ENCODE measurements around the gene SUCNR1. TPM values are rescaled to one million over a fixed set of nuclear protein-coding genes. Genes with fewer than 3 reads are reported as not detected.

Gene SUCNR1
- total RNA-seq, 1 donor from 2014 or later = 0.07 TPM

- peaks cover 3% of the 10 kb centered on the region for H3K4me1 Mint-ChIP-seq (ENCODE audit: low read depth)
- no peak overlapping the region for H3K4me3 Mint-ChIP-seq (ENCODE audit: low read depth)
- no peak overlapping the region for H3K27ac Mint-ChIP-seq
- DNase-seq (ENCODE audit: low spot score, unreplicated experiment) = no peak
- TF ChIP-seq, protein P1, sequence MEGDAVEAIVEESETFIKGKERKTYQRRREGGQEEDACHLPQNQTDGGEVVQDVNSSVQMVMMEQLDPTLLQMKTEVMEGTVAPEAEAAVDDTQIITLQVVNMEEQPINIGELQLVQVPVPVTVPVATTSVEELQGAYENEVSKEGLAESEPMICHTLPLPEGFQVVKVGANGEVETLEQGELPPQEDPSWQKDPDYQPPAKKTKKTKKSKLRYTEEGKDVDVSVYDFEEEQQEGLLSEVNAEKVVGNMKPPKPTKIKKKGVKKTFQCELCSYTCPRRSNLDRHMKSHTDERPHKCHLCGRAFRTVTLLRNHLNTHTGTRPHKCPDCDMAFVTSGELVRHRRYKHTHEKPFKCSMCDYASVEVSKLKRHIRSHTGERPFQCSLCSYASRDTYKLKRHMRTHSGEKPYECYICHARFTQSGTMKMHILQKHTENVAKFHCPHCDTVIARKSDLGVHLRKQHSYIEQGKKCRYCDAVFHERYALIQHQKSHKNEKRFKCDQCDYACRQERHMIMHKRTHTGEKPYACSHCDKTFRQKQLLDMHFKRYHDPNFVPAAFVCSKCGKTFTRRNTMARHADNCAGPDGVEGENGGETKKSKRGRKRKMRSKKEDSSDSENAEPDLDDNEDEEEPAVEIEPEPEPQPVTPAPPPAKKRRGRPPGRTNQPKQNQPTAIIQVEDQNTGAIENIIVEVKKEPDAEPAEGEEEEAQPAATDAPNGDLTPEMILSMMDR (IDR thresholded peaks at IDR 0.05; ENCODE audit: unreplicated experiment) = no peak
- H3K27me3 Mint-ChIP-seq = no peaks in the 10 kb centered on the region
- no peaks in the 10 kb centered on the region for H3K9me3 Mint-ChIP-seq (ENCODE audit: low read depth)
- H3K36me3 Mint-ChIP-seq (ENCODE audit: insufficient read depth) = no peaks in the 10 kb centered on the region
Observed at GRCh38 chr3:151899996-151900395, 26.6 kb downstream of the SUCNR1 start.

DNA sequence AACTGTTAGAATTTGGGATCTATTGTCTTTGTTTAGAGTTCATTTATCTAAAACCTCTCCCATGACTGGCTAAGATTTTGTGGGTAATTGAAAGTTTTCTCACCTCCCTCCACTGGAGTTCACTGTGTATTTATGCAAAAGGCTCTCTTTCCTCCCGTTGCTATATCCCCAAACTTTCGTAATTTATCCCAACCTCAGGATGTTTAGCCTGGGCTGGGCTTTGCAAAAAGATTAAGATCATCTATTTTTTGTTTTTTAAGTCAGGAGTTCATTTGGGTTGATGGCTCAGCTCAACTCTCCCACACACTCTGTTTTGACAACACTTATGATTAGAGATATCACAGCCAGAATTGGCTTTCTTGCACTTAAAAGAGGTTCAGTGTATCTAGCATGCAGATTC is 27.0 kb downstream of the SUCNR1 start:
- TF ChIP-seq, protein P1 (IDR thresholded peaks at IDR 0.05; ENCODE audit: unreplicated experiment) = no peak
- Mint-ChIP-seq H3K27me3 (no peaks in the 10 kb centered on the region), H3K4me1 (ENCODE audit: low read depth) (peaks cover 2% of the 10 kb centered on the region), H3K36me3 (ENCODE audit: insufficient read depth) (no peaks in the 10 kb centered on the region), H3K27ac (no peak overlapping the region), H3K9me3 (ENCODE audit: low read depth) (no peaks in the 10 kb centered on the region), H3K4me3 (ENCODE audit: low read depth) (no peak overlapping the region)
- no peak for DNase-seq (ENCODE audit: low spot score, unreplicated experiment)

GRCh38 chr3:151900884-151901643 is 27.6 kb downstream of the SUCNR1 start:
- Mint-ChIP-seq H3K27ac (no peak overlapping the region), H3K4me1 (ENCODE audit: low read depth) (peaks cover 1% of the 10 kb centered on the region), H3K36me3 (ENCODE audit: insufficient read depth) (no peaks in the 10 kb centered on the region), H3K27me3 (no peaks in the 10 kb centered on the region), H3K9me3 (ENCODE audit: low read depth) (no peaks in the 10 kb centered on the region), H3K4me3 (ENCODE audit: low read depth) (no peak overlapping the region)
- no peak for DNase-seq (ENCODE audit: low spot score, unreplicated experiment)
- TF ChIP-seq, protein P1 (IDR thresholded peaks at IDR 0.05; ENCODE audit: unreplicated experiment) = no peak

- DNase-seq (ENCODE audit: low spot score, unreplicated experiment) = no peak
- H3K27me3 Mint-ChIP-seq = no peaks in the 10 kb centered on the region
- no peaks in the 10 kb centered on the region for H3K9me3 Mint-ChIP-seq (ENCODE audit: low read depth)
- H3K27ac Mint-ChIP-seq = no peak overlapping the region
- H3K4me3 Mint-ChIP-seq (ENCODE audit: low read depth) = no peak overlapping the region
- H3K36me3 Mint-ChIP-seq (ENCODE audit: insufficient read depth) = no peaks in the 10 kb centered on the region
- TF ChIP-seq, protein P1 (IDR thresholded peaks at IDR 0.05; ENCODE audit: unreplicated experiment) = no peak
- H3K4me1 Mint-ChIP-seq (ENCODE audit: low read depth) = peaks cover 1% of the 10 kb centered on the region
Observed at GRCh38 chr3:151901644-151902285, 28.3 kb downstream of the SUCNR1 start.

DNA sequence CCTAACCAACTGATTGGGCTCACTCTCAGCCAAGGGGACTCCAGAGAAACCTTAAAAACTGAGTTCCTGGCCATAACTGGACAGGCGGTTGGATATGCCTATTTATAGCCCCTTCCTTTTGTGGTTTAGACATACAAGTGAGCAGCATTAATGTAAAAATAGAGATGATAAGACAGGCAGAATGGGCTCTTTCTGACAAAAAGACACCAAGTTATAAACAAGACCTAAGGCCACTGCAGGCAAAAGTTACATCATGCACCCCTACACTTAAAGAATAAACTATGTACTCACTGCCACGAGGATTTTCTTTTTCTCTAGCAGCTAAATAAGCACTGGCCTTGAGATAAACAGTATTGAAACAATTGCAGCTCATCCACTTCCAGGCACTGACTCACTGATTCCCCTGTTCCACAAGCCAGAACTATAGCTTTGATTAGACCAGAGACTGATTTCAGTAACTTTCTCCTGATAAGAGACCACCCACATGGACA is 30.1 kb downstream of the SUCNR1 start:
- Mint-ChIP-seq H3K4me3 (ENCODE audit: low read depth) (no peak overlapping the region), H3K27me3 (no peaks in the 10 kb centered on the region), H3K27ac (no peak overlapping the region)

More for the DNA sequence above, 30.1 kb downstream of the SUCNR1 start:
- Mint-ChIP-seq H3K4me1 (ENCODE audit: low read depth) (peaks cover 1% of the 10 kb centered on the region), H3K36me3 (ENCODE audit: insufficient read depth) (no peaks in the 10 kb centered on the region), H3K9me3 (ENCODE audit: low read depth) (no peaks in the 10 kb centered on the region)
- no peak for DNase-seq (ENCODE audit: low spot score, unreplicated experiment)
- TF ChIP-seq, protein P1 (IDR thresholded peaks at IDR 0.05; ENCODE audit: unreplicated experiment) = no peak
